Transverse colon (tissue), 4 donors: ENCODE results near the gene ALPI. TPM values are rescaled to one million over a fixed set of nuclear protein-coding genes. Genes with fewer than 3 reads are reported as not detected.

Experiments
- DNase-seq: peaks from one replicate; pipeline ENCODE4 v3.0.0-alpha.2; 2019
- H3K27ac ChIP-seq, 4 donors: fragments of 200-600 bp; sonication (generic); 2 replicates each; pipeline ENCODE4 v1.5.1; 2016 to 2018; ENCODE audit warnings: inconsistent platforms in 4 of 4
- H3K27me3 ChIP-seq: fragments of 200-600 bp; sonication (generic); 2 replicates; pipeline ENCODE4 v1.5.1; 2017; ENCODE audit warnings: inconsistent platforms
- H3K36me3 ChIP-seq, 4 donors: fragments of 200-600 bp; sonication (generic); 2 replicates each; pipeline ENCODE4 v1.5.1; 2017 to 2019; ENCODE audit warnings: inconsistent platforms in 4 of 4
- H3K4me1 ChIP-seq, 4 donors: fragments of 200-600 bp; sonication (generic); 2 replicates each; pipeline ENCODE4 v1.5.1; 2017 to 2020; ENCODE audit warnings: inconsistent platforms in 4 of 4
- H3K4me3 ChIP-seq, 4 donors: fragments of 200-600 bp; sonication (generic); 1 replicate in 1 of 4; 2 replicates in 3 of 4; pipeline versions ENCODE4 v1.5.1 to v1.6.1; 2017 to 2019; ENCODE audit warnings: inconsistent platforms in 4 of 4
- H3K9me3 ChIP-seq, 2 donors: fragments of 200-600 bp; sonication (generic); 2 replicates each; pipeline ENCODE4 v1.5.1; 2017 to 2019; ENCODE audit warnings: inconsistent platforms in 2 of 2
- CTCF ChIP-seq, 5 experiments: fragments of 200-600 bp in 3 of 5; fragments of 450-650 bp in 2 of 5; sonication (generic) in 3 of 5; IDR thresholded peaks; 1 replicate in 2 of 5; 2 replicates in 3 of 5; pipeline ENCODE4 v1.5.1; 2016 to 2017; ENCODE audit warnings: antibody characterized with exemption in 5 of 5, inconsistent platforms in 3 of 5, mild to moderate bottlenecking in 2 of 5, moderate library complexity in 1 of 5
- EP300 ChIP-seq: sonication (generic); formaldehyde crosslinking; IDR thresholded peaks from one replicate; pipeline ENCODE4 v1.6.1; 2017; ENCODE audit warnings: antibody characterized with exemption, low read depth
- POLR2A ChIP-seq: fragments of 450-650 bp; IDR thresholded peaks from one replicate; pipeline ENCODE4 v1.6.1; 2016; ENCODE audit warnings: antibody characterized with exemption, mild to moderate bottlenecking, moderate library complexity
- POLR2AphosphoS5 ChIP-seq, 3 donors: sonication (generic); formaldehyde crosslinking; IDR thresholded peaks; one replicate each; pipeline ENCODE4 v1.6.1; 2016; ENCODE audit warnings: antibody characterized with exemption in 3 of 3
- WGBS, 2 donors: methylation state at CpG; one replicate each; pipeline ENCODE4 v1.1.5; 2018; ENCODE audit warnings: low coverage in 1 of 2; 5-methylcytosine and 5-hydroxymethylcytosine counted together
- in situ Hi-C, 4 donors: fragments of 200-750 bp; cut with MboI; loops; one replicate each; pipeline versions ENCODE4 v1.15.0 to v1.15.1; 2017; ENCODE audit warnings: low sequenced_read_pairs in 3 of 4, low pct_ligation_motif_present in 1 of 4, low pct_unique_long_range_greater_than_20kb in 1 of 4
- intact Hi-C: fragments of 100-400 bp; cut with DNase I; formaldehyde crosslinking; loops from one replicate; pipeline ENCODE4 v1.15.1; 2023; ENCODE audit warnings: low total_unique reads
- total RNA-seq, 4 donors: library from RNA; depleted of rRNA; stranded (reverse); fragments of >200 nt; gene quantifications; one replicate each; pipeline ENCODE4 v1.1.0, GENCODE V29; 2016

ALPI gene
- total RNA-seq, 4 donors from 2014 or later: 4.2 to 50.9 (median 25.9) TPM

GRCh38 chr2:232484628-232485347, 28.8 kb downstream of the ALPI start:
- H3K36me3 ChIP-seq: no peaks in the 10 kb centered on the region
- no peak for TF ChIP-seq POLR2A
- TF ChIP-seq CTCF (IDR thresholded peaks at IDR 0.05): no peak
- WGBS, 2 donors: 80% methylated on average over 11 of the region's 12 CpGs; no CpG with 5 or more reads in 1 of the 2 donors
- peaks cover 0 to 17% (median 7%) of the 10 kb centered on the region in 4 donors for H3K4me1 ChIP-seq
- intact Hi-C loops: no loop called here
- no peaks in the 10 kb centered on the region for H3K9me3 ChIP-seq
- no peak for DNase-seq
- in situ Hi-C loops: no loop called here
- no peak overlapping the region for H3K4me3 ChIP-seq
- no peak overlapping the region for H3K27ac ChIP-seq
- H3K27me3 ChIP-seq: peaks cover 75% of the 10 kb centered on the region

GRCh38 chr2:232485348-232485756, 29.4 kb downstream of the ALPI start:
- in situ Hi-C loops (no loop called here), intact Hi-C loops (no loop called here)
- Histone ChIP-seq H3K4me3 (no peak overlapping the region), H3K36me3 (no peaks in the 10 kb centered on the region), H3K4me1 (peaks cover 0 to 17% (median 7%) of the 10 kb centered on the region in 4 donors), H3K27ac (no peak overlapping the region), H3K27me3 (peaks cover 74% of the 10 kb centered on the region), H3K9me3 (no peaks in the 10 kb centered on the region)
- 10% methylated on average over 20 of the region's 22 CpGs; no CpG with 5 or more reads in 1 of the 2 donors for WGBS, 2 donors
- TF ChIP-seq EP300 (no peak), POLR2AphosphoS5 (IDR thresholded peaks at IDR 0.05) (no peak), CTCF (IDR thresholded peaks at IDR 0.05) (no peak)
- DNase-seq: no peak

- peaks cover 77% of the 10 kb centered on the region for H3K27me3 ChIP-seq
- in situ Hi-C loops (no loop called here), intact Hi-C loops (no loop called here)
- 14% methylated on average over 79 of the region's 111 CpGs; no CpG with 5 or more reads in 1 of the 2 donors for WGBS, 2 donors
- no peaks in the 10 kb centered on the region for H3K9me3 ChIP-seq
- H3K4me3 ChIP-seq: no peak overlapping the region
- peaks cover 0 to 17% (median 7%) of the 10 kb centered on the region in 4 donors for H3K4me1 ChIP-seq
- TF ChIP-seq POLR2AphosphoS5 (IDR thresholded peaks at IDR 0.05): no peak
- no peak for TF ChIP-seq POLR2A
- TF ChIP-seq EP300: no peak
- no peak for TF ChIP-seq CTCF (IDR thresholded peaks at IDR 0.05)
- no peaks in the 10 kb centered on the region for H3K36me3 ChIP-seq
- DNase-seq: no peak
- H3K27ac ChIP-seq: no peak overlapping the region
Measured at GRCh38 chr2:232485757-232486557, 30.0 kb downstream of the ALPI start.

- TF ChIP-seq POLR2A: no peak
- TF ChIP-seq EP300: no peak
- TF ChIP-seq POLR2AphosphoS5 (IDR thresholded peaks at IDR 0.05): no peak
- TF ChIP-seq CTCF (IDR thresholded peaks at IDR 0.05): no peak
- Histone ChIP-seq H3K4me1 (peaks cover 0 to 17% (median 7%) of the 10 kb centered on the region in 4 donors), H3K27ac (no peak overlapping the region), H3K36me3 (no peaks in the 10 kb centered on the region), H3K27me3 (peaks cover 76% of the 10 kb centered on the region), H3K9me3 (no peaks in the 10 kb centered on the region), H3K4me3 (peak overlapping the region in 2 of 4 donors; percentile 19 to 28)
- intact Hi-C loops (no loop called here), in situ Hi-C loops (no loop called here)
- WGBS, 2 donors: 0 to 7% methylated on average over 4 to 61 of the region's 74 CpGs
- DNase-seq: no peak
Measured at GRCh38 chr2:232486558-232487384, 30.8 kb downstream of the ALPI start.
